Left ventricle myocardium inferior (tissue), 1 donor: ENCODE data around the gene SLC6A13. TPM values are rescaled to one million over a fixed set of nuclear protein-coding genes. Genes with fewer than 3 reads are reported as not detected.

Source experiments
- DNase-seq: peaks from one replicate; pipeline ENCODE4 v3.0.0-alpha.2; 2020
- H3K27ac ChIP-seq: fragments of 200-600 bp; replicated peaks from 2 replicates; pipeline ENCODE4 v1.8.0; 2021
- H3K27me3 ChIP-seq: fragments of 200-600 bp; 2 replicates; pipeline ENCODE4 v1.8.0; 2021; ENCODE audit warnings: low read depth
- H3K36me3 ChIP-seq: fragments of 200-600 bp; 2 replicates; pipeline ENCODE4 v1.8.0; 2021
- H3K4me1 ChIP-seq: fragments of 200-600 bp; 2 replicates; pipeline ENCODE4 v1.8.0; 2021
- H3K4me3 ChIP-seq: fragments of 200-600 bp; 2 replicates; pipeline ENCODE4 v1.8.0; 2021; ENCODE audit warnings: mild to moderate bottlenecking, moderate library complexity
- H3K9me3 ChIP-seq: fragments of 200-600 bp; replicated peaks from 2 replicates; pipeline ENCODE4 v1.8.0; 2021
- intact Hi-C: fragments of 100-400 bp; cut with micrococcal nuclease; formaldehyde crosslinking; loops from one replicate; pipeline ENCODE4 v1.11.0; 2022
- total RNA-seq: library from RNA; stranded (reverse); fragmentation: NEBNext Ultra II Directional; extraction: Animal tissue kit (Norgen Biotek cat#: 25700); gene quantifications from one replicate; pipeline ENCODE4 v1.2.1, GENCODE V29; 2021
- TF ChIP-seq, protein P1 (sequence below): fragments of 200-600 bp; IDR thresholded peaks from 2 replicates; pipeline ENCODE4 v1.8.0; 2021; ENCODE audit warnings: antibody characterized with exemption, mild to moderate bottlenecking, borderline replicate concordance
- donor health status: DM: no; HTN: yes; CAD: no; lungs with severe emphysema.

Gene SLC6A13
- total RNA-seq, 1 donor from 2014 or later: 1.8 TPM

DNA sequence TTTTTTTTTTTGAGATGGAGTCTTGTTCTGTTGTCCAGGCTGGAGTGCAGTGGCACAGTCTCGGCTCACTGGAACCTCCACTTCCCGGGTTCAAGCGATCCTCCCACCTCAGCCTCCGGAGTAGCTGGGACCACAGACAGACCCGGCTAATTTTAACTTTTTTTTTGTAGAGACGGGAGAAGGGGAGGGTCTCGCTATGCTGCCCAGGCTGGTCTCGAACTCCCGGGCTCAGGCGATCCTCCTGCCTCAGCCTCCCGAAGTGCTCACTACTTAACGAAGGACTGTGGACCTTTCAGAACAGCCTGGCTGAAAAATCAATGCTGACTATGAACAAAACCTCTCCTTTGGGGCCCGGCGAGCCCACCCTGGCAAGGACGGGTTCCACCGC lies 59.6 kb downstream of the SLC6A13 start:
- Histone ChIP-seq H3K4me3 (peak overlapping the region; percentile 71), H3K27me3 (peaks cover 35% of the 10 kb centered on the region), H3K27ac (no peak overlapping the region), H3K4me1 (peaks cover 15% of the 10 kb centered on the region), H3K36me3 (no peaks in the 10 kb centered on the region), H3K9me3 (no peaks in the 10 kb centered on the region)
- intact Hi-C loops: no loop called here
- TF ChIP-seq, protein P1, sequence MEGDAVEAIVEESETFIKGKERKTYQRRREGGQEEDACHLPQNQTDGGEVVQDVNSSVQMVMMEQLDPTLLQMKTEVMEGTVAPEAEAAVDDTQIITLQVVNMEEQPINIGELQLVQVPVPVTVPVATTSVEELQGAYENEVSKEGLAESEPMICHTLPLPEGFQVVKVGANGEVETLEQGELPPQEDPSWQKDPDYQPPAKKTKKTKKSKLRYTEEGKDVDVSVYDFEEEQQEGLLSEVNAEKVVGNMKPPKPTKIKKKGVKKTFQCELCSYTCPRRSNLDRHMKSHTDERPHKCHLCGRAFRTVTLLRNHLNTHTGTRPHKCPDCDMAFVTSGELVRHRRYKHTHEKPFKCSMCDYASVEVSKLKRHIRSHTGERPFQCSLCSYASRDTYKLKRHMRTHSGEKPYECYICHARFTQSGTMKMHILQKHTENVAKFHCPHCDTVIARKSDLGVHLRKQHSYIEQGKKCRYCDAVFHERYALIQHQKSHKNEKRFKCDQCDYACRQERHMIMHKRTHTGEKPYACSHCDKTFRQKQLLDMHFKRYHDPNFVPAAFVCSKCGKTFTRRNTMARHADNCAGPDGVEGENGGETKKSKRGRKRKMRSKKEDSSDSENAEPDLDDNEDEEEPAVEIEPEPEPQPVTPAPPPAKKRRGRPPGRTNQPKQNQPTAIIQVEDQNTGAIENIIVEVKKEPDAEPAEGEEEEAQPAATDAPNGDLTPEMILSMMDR: no peak
- no peak for DNase-seq

DNA sequence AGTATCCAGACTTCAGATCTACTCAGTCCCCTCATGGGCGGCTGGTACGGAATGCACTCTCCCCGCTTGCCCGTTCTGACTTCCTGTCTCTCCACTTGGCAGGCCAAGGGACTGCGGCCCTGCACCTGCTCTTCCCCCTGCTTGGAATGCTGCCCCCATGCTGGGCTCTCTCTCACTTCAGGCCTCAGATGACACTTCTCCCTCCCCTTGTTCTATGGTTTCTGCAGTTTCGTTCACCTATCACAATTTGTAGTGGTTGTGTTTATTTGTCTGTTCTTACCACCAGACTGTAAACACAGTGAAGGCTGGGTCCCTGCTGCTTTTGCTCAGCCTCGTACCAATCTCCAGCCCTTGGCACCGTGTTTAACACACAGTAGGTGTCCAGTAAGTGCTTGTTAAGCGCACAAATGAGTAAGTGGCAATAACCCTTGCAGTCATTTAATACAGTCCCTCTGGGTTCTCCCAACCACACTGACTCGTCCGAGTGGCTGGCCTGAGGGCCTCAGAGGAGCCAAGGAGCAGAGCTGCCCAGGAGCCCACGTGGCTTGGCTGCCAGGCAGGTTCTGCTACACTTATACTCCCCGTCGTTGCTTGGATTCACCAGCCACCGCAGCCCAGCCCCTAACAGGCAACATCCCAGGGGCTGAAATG lies 60.4 kb downstream of the SLC6A13 start:
- Histone ChIP-seq H3K4me1 (peaks cover 15% of the 10 kb centered on the region), H3K36me3 (no peaks in the 10 kb centered on the region), H3K27me3 (peaks cover 35% of the 10 kb centered on the region), H3K27ac (no peak overlapping the region), H3K9me3 (no peaks in the 10 kb centered on the region), H3K4me3 (no peak overlapping the region)
- DNase-seq: no peak
- intact Hi-C loops: no loop called here
- TF ChIP-seq, protein P1: no peak

DNA sequence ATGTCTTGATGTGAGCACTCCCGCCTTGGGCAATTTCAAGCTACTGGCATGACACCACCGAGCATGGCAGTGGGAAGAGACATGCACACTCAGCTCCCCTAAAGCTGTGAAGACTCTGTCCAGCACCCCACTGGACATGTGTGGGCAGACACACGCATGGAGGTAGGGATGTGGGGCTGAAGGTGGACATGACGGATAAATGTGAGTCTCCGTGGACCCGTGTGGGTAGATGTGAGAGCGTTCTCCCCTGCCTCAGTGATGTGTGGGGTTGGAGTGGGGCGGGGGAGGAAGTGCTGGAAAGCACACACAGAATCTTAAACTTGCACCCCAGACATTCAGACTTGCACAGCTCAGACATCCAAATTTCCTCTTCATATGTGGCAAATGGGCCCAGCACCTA lies 61.3 kb downstream of the SLC6A13 start:
- no peak overlapping the region for H3K27ac ChIP-seq
- no peaks in the 10 kb centered on the region for H3K9me3 ChIP-seq
- intact Hi-C loops: no loop called here
- peaks cover 35% of the 10 kb centered on the region for H3K27me3 ChIP-seq
- no peaks in the 10 kb centered on the region for H3K36me3 ChIP-seq
- no peak overlapping the region for H3K4me3 ChIP-seq
- peaks cover 15% of the 10 kb centered on the region for H3K4me1 ChIP-seq
- TF ChIP-seq, protein P1: no peak
- no peak for DNase-seq

- peaks cover 22% of the 10 kb centered on the region for H3K27me3 ChIP-seq
- intact Hi-C loops: no loop called here
- DNase-seq: no peak
- no peak overlapping the region for H3K4me3 ChIP-seq
- no peaks in the 10 kb centered on the region for H3K9me3 ChIP-seq
- TF ChIP-seq, protein P1: no peak
- no peaks in the 10 kb centered on the region for H3K36me3 ChIP-seq
- no peak overlapping the region for H3K27ac ChIP-seq
- peaks cover 6% of the 10 kb centered on the region for H3K4me1 ChIP-seq
These were observed 63.9 kb downstream of the SLC6A13 start for GRCh38 chr12:198705-199104.

- H3K9me3 ChIP-seq: no peaks in the 10 kb centered on the region
- no peak overlapping the region for H3K27ac ChIP-seq
- TF ChIP-seq, protein P1: no peak
- H3K4me1 ChIP-seq: no peaks in the 10 kb centered on the region
- no peak for DNase-seq
- peaks cover 21% of the 10 kb centered on the region for H3K27me3 ChIP-seq
- no peaks in the 10 kb centered on the region for H3K36me3 ChIP-seq
- intact Hi-C loops: no loop called here
- no peak overlapping the region for H3K4me3 ChIP-seq
These were observed 64.5 kb downstream of the SLC6A13 start for GRCh38 chr12:197911-198695.
